ENCODE results near the gene ARL5B. TPM values are rescaled to one million over a fixed set of nuclear protein-coding genes. Genes with fewer than 3 reads are reported as not detected.

ARL5B gene
- total RNA-seq, 1 donor from 2014 or later, result 14.8 TPM

DNA sequence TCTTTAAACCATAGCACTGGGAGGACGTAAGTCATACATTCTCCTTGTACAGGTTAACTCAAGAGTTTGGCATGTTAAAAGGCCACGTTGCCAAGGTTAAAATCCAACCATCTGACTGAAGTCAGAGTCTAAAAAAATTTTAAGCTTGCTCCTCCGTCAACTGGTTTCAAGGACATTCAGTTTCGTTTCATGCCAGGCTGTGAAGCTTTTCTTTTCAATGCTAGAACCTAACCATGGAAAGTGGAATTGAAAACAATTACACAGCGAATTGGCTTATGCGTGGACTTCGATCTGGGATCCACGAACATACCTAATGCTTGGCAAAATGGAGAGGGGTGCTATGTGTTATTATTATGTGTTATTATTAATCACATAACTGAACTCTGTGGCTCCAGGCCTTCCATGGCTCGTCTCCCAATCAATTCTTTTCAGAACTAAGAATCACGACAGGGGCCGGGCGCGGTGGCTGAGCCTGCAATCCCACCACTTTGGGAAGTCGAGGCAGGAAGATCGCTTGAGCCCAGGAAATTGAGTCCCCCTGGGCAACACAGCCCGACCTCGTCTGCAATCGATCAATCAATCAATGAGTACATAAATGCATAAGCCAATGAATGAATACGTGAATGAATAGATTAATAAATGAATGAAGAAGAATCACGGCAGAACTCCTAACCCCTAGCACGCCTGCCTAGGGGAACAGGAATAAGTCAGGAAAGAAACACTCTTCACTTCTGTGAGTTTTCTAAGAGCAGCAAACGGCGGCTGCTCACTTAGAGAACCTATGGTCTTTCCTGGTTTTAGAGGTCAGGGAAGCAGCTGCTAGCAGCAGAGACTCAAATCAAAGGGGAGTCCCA lies 733 bp upstream of the ARL5B start:
- peak in 1 of 2 donors; percentile 16 for DNase-seq (ENCODE audit: low read depth in 2 of 2)

DNA sequence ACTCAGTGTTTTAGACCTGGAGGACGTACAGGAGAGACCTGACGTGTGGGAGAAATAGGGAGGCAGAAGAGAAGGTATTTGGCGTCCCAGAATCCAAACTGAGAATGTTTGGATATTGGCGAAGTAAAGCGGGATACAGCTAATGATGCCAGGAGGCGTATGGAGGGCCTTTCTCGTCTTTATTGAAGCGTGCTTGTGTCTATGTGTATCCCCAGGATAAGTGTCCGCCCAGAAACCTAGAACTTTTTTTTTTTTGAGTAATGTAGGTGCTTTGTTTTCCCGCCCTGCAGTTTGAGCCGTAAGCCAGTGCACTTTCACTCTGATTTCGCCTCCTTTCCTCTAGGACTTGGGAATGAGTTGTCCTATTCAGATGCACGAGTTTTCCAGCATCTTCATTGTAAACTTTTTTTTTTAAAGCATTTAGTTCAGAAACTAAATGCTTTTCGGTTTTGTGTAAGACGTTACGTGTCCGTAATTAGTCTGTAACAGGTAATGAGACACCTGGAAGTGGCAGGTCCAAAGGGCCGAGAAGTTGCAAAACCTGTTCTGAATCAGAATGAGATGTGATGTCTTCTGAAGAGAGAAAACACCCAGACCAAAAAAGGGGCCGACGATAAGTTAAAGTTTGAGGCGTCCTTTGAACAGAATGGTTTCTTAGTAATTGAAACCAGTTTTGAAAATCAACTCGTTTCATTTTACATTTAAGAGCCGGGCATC lies 746 bp downstream of the ARL5B start:
- peak in 1 of 2 donors; percentile 45 for DNase-seq (ENCODE audit: low read depth in 2 of 2)

DNA sequence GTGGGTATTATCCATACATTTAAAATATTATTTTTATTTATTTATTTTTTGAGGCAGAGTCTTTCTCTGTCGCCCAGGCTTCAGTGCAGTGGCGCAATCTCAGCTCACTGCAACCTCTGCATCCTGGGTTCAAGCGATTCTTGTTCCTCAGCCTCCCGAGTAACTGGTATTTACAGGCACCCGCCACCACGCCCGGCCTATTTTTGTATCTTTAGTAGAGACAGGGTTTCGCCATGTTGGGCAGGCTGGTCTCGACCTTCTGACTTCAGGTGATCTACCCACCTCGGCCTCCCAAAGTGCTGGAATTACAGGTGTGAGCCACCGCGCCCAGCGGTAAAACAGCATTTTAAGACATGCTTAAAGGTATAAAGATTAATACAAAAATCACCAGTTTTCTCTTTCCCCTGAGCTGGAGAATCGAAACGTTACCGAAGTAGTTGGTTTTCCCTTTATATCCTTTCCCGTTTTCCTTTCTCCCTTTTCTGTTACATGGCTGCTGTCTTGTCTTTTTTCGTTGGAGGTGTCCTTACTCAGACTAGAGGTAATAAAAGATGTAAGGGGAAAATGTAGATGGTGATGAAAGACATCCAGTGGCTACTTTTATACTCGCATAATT lies 1.7 kb downstream of the ARL5B start:
- DNase-seq (ENCODE audit: low read depth in 2 of 2), result no peak

DNA sequence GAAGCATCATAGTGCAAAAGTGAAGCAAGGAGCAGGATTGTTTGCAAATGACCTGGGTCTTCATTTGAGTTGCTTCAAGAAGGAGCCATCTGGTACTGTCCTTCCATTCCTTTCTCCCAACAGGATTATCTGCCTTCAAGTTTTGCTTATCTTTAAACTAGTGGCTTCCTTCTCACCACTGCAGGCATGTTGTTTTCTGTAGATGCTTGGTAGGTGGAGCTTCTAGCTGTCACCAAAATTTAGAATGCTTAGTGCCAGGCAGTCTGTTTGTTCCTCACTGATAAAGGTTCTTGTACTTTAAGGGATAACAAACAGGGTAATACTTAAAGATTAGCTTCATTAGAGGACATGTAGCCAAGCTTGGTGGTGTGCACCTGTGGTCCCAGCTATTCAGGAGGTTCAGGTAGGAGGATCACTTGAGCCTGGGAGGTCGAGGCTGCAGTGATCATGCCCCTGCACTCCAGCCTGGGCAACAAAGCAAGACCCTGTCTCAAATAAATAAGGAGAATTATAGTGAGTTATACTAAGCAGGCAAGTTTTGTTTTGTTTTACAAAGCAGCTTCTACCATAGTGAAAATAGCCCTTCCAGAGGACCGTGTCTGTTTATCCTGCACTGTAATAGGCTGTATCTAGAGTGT lies 5.7 kb downstream of the ARL5B start:
- no peak for DNase-seq (ENCODE audit: low read depth in 2 of 2)

GRCh38 chr10:18665815-18666558 lies 6.8 kb downstream of the ARL5B start:
- DNase-seq (ENCODE audit: low read depth in 2 of 2), result no peak

DNA sequence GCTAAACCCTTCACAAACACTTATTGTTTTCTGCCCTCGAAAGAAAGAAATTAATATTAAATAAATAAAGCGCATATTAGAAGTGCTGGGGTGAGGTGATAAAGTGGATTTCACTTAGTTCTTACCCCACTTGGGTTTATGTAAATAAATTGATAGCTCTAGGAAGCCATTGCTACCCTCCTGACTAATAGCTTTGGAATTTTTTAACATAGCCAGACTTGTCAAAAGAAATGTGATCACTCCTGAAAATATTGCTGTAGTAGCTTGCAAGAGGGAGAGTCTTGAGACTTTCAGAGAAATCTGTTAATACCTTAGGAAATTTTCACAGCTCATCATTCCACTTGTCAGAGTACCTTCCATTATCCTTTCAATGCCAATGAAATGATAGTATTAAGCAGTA lies 7.6 kb downstream of the ARL5B start:
- DNase-seq (ENCODE audit: low read depth in 2 of 2), result peak in 1 of 2 donors; percentile 45

DNA sequence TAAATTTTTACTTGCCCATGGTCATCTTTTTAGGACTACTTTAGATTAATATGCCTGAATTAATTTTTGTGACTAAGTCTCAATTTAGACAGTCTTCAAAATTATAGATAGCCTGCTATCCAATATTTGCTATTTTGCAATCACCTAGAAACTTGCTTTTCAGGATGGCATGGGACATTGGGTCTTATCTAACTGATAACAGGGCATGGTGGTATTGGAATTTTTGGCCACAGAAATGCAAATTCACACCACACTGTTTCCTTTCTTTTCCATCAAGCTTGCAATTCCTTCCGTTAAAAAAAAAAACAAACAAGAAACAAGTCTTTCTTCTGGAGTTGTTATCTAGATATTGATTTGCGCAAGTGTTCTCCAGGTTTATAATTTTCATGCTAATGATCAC lies 8.8 kb downstream of the ARL5B start:
- no peak for DNase-seq (ENCODE audit: low read depth in 2 of 2)

GRCh38 chr10:18675086-18675801 lies 16.0 kb downstream of the ARL5B start:
- DNase-seq (ENCODE audit: low read depth in 2 of 2), result no peak

DNA sequence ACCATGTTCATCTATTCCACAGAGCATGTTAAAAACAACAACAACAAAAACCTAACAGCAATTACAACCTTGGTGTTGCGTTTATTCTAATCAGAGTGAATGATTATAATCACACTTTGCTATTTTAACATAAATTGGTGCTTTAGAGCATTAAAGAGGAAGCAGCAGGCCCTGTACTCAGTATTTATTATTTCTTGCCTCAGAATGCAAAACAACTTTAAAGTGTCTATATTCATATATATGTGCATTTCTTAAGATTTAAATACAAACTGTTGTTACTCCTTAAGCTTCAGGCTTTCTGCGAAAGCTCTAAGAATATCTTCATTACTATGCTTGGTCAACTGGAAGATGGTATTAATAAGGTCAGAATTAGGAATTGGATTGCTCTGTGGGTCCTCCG lies 21.5 kb downstream of the ARL5B start:
- no peak for DNase-seq (ENCODE audit: low read depth in 2 of 2)

DNA sequence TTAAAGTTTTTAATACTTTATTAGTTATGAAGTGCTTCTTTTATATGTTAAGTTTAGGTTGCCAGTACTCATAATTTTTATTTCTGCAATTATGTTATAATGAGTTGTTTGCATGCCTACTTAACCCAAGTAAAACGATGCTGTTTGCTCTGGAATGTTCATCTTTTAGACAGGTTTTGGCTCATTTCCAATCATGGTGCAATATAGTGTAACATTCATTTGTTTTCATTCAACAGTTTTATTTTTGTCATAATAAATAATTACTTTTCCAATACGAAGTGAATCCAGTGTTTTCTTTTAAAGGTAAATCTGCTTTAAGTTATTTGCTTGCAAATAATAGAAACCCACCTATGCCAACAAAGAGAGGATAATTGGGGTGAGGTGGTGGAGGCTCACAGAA lies 22.1 kb downstream of the ARL5B start:
- DNase-seq (ENCODE audit: low read depth in 2 of 2), result no peak

GRCh38 chr10:18681971-18682411 lies 22.8 kb downstream of the ARL5B start:
- DNase-seq (ENCODE audit: low read depth in 2 of 2), result peak in 1 of 2 donors; percentile 16

DNA sequence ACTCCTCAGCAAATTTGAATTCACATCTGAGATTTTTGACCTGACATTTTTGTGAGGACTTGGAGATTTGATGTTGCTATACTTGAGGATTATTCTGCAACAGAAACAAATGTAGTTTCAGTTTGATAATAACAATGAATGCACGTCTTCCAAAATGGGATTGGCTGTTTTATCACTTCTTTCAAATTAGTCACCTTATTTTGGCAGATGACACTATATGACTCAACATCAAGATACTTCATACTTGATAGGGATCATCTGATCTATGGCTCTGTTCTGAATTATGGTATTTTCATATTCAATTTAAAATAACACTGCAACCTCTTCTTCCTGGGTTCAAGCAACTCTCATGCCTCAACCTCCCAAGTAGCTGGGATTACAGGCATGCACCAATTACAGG lies 24.2 kb downstream of the ARL5B start:
- DNase-seq (ENCODE audit: low read depth in 2 of 2), result peak in 1 of 2 donors; percentile 21

GRCh38 chr10:18684416-18684815 lies 25.2 kb downstream of the ARL5B start:
- DNase-seq (ENCODE audit: low read depth in 2 of 2), result no peak

DNA sequence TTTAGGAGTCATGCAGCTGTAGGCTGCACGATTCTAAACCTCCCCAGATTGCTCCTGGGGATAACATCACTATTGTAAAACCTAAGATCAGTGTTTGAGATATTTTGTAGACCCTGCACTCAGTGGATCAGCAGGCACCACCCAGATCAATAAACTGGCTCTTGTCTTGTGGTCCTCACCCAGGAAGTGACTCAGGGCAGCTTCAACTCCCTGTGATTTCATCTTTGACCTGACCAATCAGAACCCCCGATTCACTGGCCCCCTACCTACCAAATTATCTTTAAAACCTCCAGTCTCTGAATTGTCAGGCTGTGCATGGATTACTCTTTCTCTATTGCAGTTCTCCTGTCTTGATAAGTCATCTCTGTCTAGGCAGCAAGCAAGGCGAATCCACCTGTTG lies 25.7 kb downstream of the ARL5B start:
- DNase-seq (ENCODE audit: low read depth in 2 of 2), result no peak

- no peak for DNase-seq (ENCODE audit: low read depth in 2 of 2)
Measured at GRCh38 chr10:18685555-18685954, 26.3 kb downstream of the ARL5B start.

DNA sequence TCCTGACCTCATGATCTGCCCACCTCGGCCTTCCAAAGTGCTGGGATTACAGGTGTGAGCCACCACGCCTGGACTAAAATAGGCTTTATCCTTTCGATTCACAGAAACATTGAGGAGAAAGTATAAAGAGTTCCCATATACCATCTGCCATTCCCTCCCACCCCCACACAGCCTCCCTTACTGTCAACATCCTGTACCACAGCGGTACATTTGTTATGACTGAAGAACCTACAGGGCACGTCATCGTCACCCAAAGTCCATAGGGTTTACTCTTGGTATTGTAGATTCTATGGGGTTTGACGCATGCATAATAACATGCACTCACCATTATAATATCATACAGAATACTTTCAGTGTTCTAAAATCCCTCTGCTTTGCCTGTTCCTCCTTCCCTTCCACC lies 28.0 kb downstream of the ARL5B start:
- DNase-seq (ENCODE audit: low read depth in 2 of 2), result no peak

GRCh38 chr10:18687706-18688105 lies 28.5 kb downstream of the ARL5B start:
- no peak for DNase-seq (ENCODE audit: low read depth in 2 of 2)

DNA sequence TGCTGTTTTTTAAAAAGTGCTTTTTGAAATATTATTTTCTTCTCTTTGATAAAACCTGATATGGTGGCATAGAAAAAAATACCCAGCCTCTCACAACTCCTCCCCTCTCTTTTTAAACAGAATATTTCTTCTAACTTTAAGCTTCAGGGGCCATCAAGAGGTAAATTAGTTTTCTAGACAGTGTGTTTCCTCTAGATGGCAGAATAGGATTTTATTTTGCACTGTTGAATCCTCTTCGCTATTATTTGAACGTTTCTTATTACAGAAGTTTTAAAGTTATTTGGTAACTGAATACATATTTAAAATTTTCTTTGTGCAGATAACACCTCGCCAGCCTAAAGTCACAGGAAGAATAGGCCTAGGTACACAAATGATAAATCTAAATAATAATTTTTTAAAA lies 30.3 kb downstream of the ARL5B start:
- peak in 1 of 2 donors; percentile 13 for DNase-seq (ENCODE audit: low read depth in 2 of 2)

GRCh38 chr10:18690541-18690940 lies 31.3 kb downstream of the ARL5B start:
- DNase-seq (ENCODE audit: low read depth in 2 of 2), result no peak
